Mesenchymal stem cell (in vitro differentiated cells and primary cell): ENCODE results near the gene RHOBTB3.
"Not testable (repeated sequence)": the region's sequence is repeated elsewhere in the genome, so short reads cannot be mapped to it uniquely, and the experiment has no call there.

Source experiments
- DNase-seq: peaks from one replicate; pipeline ENCODE4 v3.0.0-alpha.2; 2013
- H2AFZ ChIP-seq: one replicate; pipeline ENCODE4 v1.6.1; 2013; ENCODE audit warnings: low read depth, mild to moderate bottlenecking, control low read depth, inconsistent platforms, low read length, moderate library complexity
- H2AK5ac ChIP-seq: 2 replicates; pipeline ENCODE4 v1.6.1; 2013; ENCODE audit warnings: low read length, moderate library complexity, mild to moderate bottlenecking, inconsistent platforms; ENCODE audit not compliant: severe bottlenecking
- H2BK120ac ChIP-seq: one replicate; pipeline ENCODE4 v1.6.1; 2013; ENCODE audit warnings: low read depth, mild to moderate bottlenecking, inconsistent platforms, low read length, moderate library complexity
- H2BK12ac ChIP-seq, 2 experiments: one replicate each; pipeline ENCODE4 v1.6.1; 2013; ENCODE audit warnings: inconsistent platforms in 2 of 2, low read length in 2 of 2, mild to moderate bottlenecking in 2 of 2, moderate library complexity in 2 of 2, control low read depth in 1 of 2
- H2BK15ac ChIP-seq: one replicate; pipeline ENCODE4 v1.6.1; 2013; ENCODE audit warnings: mild to moderate bottlenecking, low read depth, inconsistent platforms; ENCODE audit not compliant: poor library complexity, severe bottlenecking
- H2BK5ac ChIP-seq: 2 replicates; pipeline ENCODE4 v1.6.1; 2013; ENCODE audit warnings: low read depth, mild to moderate bottlenecking, low read length, control low read depth, inconsistent platforms; ENCODE audit not compliant: poor library complexity, severe bottlenecking
- H3K14ac ChIP-seq, 2 experiments: one replicate each; pipeline ENCODE4 v1.6.1; 2013; ENCODE audit warnings: inconsistent platforms in 2 of 2, low read length in 2 of 2, control low read depth in 1 of 2, mild to moderate bottlenecking in 1 of 2, moderate library complexity in 1 of 2
- H3K18ac ChIP-seq, 2 experiments: one replicate each; pipeline ENCODE4 v1.6.1; 2013; ENCODE audit warnings: inconsistent platforms in 2 of 2, low read length in 2 of 2, control low read depth in 1 of 2, low read depth in 1 of 2, mild to moderate bottlenecking in 1 of 2
- H3K23ac ChIP-seq, 2 experiments: one replicate each; pipeline ENCODE4 v1.6.1; 2013; ENCODE audit warnings: inconsistent platforms in 2 of 2, low read length in 2 of 2, mild to moderate bottlenecking in 2 of 2, moderate library complexity in 2 of 2, control low read depth in 1 of 2
- H3K27ac ChIP-seq: 2 replicates; pipeline ENCODE4 v1.5.1; 2013; ENCODE audit warnings: mild to moderate bottlenecking, moderate library complexity, low read length, control low read depth, inconsistent platforms; ENCODE audit not compliant: poor library complexity, severe bottlenecking
- H3K27me3 ChIP-seq, 2 experiments: 2 replicates each; pipeline versions ENCODE4 v1.6.1 to v1.7.0; 2013; ENCODE audit warnings: low read length in 2 of 2, mild to moderate bottlenecking in 2 of 2, moderate library complexity in 2 of 2, control low read depth in 1 of 2, inconsistent platforms in 1 of 2; ENCODE audit not compliant: control insufficient read depth in 1 of 2, insufficient read depth in 1 of 2
- H3K36me3 ChIP-seq, 2 experiments: 2 replicates each; pipeline versions ENCODE4 v1.6.1 to v1.7.0; 2013; ENCODE audit warnings: low read length in 2 of 2, control low read depth in 1 of 2, inconsistent platforms in 1 of 2, low read depth in 1 of 2, mild to moderate bottlenecking in 1 of 2; ENCODE audit not compliant: insufficient read depth in 2 of 2, control insufficient read depth in 1 of 2
- H3K4ac ChIP-seq, 2 experiments: one replicate each; pipeline ENCODE4 v1.6.1; 2013; ENCODE audit warnings: inconsistent platforms in 2 of 2, low read length in 2 of 2, mild to moderate bottlenecking in 2 of 2, moderate library complexity in 2 of 2, control low read depth in 1 of 2, low read depth in 1 of 2
- H3K4me1 ChIP-seq: 2 replicates; pipeline ENCODE4 v1.6.1; 2013; ENCODE audit warnings: low read depth, low read length, control low read depth; ENCODE audit not compliant: control insufficient read depth, insufficient read depth
- H3K4me2 ChIP-seq: 2 replicates; pipeline ENCODE4 v1.6.1; 2013; ENCODE audit warnings: low read length, mild to moderate bottlenecking, inconsistent platforms; ENCODE audit not compliant: poor library complexity, severe bottlenecking
- H3K4me3 ChIP-seq, 2 experiments: 2 replicates each; pipeline versions ENCODE4 v1.5.1 to v1.7.0; 2013; ENCODE audit warnings: low read length in 2 of 2, mild to moderate bottlenecking in 2 of 2, control low read depth in 1 of 2, low read depth in 1 of 2; ENCODE audit not compliant: insufficient read depth in 1 of 2
- H3K79me1 ChIP-seq: replicated peaks from 2 replicates; pipeline ENCODE4 v1.6.1; 2013; ENCODE audit warnings: mild to moderate bottlenecking, control low read depth, low read length, inconsistent platforms; ENCODE audit not compliant: poor library complexity, severe bottlenecking
- H3K9ac ChIP-seq: 2 replicates; pipeline ENCODE4 v1.7.0; 2013; ENCODE audit warnings: mild to moderate bottlenecking, low read length, moderate library complexity
- H3K9me3 ChIP-seq: 2 replicates; pipeline ENCODE4 v1.7.0; 2013; ENCODE audit warnings: mild to moderate bottlenecking, low read length; ENCODE audit not compliant: control insufficient read depth
- H4K8ac ChIP-seq: one replicate; pipeline ENCODE4 v1.6.1; 2013; ENCODE audit warnings: inconsistent platforms, mild to moderate bottlenecking, low read length, moderate library complexity
- H4K91ac ChIP-seq: one replicate; pipeline ENCODE4 v1.6.1; 2013; ENCODE audit warnings: mild to moderate bottlenecking, low read length, inconsistent platforms
- WGBS: methylation state at CpG from one replicate; pipeline ENCODE4 v1.1.7; 2013; ENCODE audit warnings: mixed read lengths; 5-methylcytosine and 5-hydroxymethylcytosine counted together

Gene RHOBTB3

GRCh38 chr5:95701074-95701473 is 30.1 kb upstream of the RHOBTB3 start:
- H2BK120ac ChIP-seq, result no peak overlapping the region
- no peak overlapping the region for H4K8ac ChIP-seq
- H3K27me3 ChIP-seq, result no peaks in the 10 kb centered on the region
- H2AK5ac ChIP-seq, result no peak overlapping the region
- no peak overlapping the region for H3K23ac ChIP-seq
- peaks cover 1% of the 10 kb centered on the region for H3K4me1 ChIP-seq
- H2BK15ac ChIP-seq, result no peak overlapping the region
- no peak overlapping the region for H3K9ac ChIP-seq
- no peak overlapping the region for H3K4me2 ChIP-seq
- no peak overlapping the region for H3K18ac ChIP-seq
- no peak overlapping the region for H2BK5ac ChIP-seq
- H3K36me3 ChIP-seq, result no peaks in the 10 kb centered on the region
- no peak overlapping the region for H2BK12ac ChIP-seq
- no peak overlapping the region for H3K4ac ChIP-seq
- no peak overlapping the region for H3K14ac ChIP-seq
- no peak for DNase-seq
- no peak overlapping the region for H2AFZ ChIP-seq
- H3K27ac ChIP-seq, result no peak overlapping the region
- H3K9me3 ChIP-seq, result no peaks in the 10 kb centered on the region
- no peak overlapping the region for H4K91ac ChIP-seq
- no peak overlapping the region for H3K4me3 ChIP-seq
- H3K79me1 ChIP-seq, result no peaks in the 10 kb centered on the region

GRCh38 chr5:95704150-95704549 is 27.0 kb upstream of the RHOBTB3 start:
- Histone ChIP-seq H3K4me1 (no peaks in the 10 kb centered on the region), H2BK120ac (no peak overlapping the region), H3K27ac (no peak overlapping the region), H2BK12ac (no peak overlapping the region), H2BK5ac (no peak overlapping the region), H3K27me3 (no peaks in the 10 kb centered on the region), H4K91ac (no peak overlapping the region), H4K8ac (no peak overlapping the region), H3K4ac (no peak overlapping the region), H2BK15ac (no peak overlapping the region), H3K4me3 (no peak overlapping the region), H3K36me3 (no peaks in the 10 kb centered on the region), H2AFZ (no peak overlapping the region), H3K18ac (no peak overlapping the region), H3K9ac (no peak overlapping the region), H3K23ac (no peak overlapping the region), H3K4me2 (no peak overlapping the region), H2AK5ac (no peak overlapping the region), H3K9me3 (no peaks in the 10 kb centered on the region), H3K14ac (no peak overlapping the region), H3K79me1 (no peaks in the 10 kb centered on the region)
- no peak for DNase-seq
- no CpG with 5 or more reads among the region's 1 CpG for WGBS

- H3K4me3 ChIP-seq, H2AFZ ChIP-seq, H4K8ac ChIP-seq, H4K91ac ChIP-seq, H3K4ac ChIP-seq, H3K9me3 ChIP-seq, H2AK5ac ChIP-seq, H3K23ac ChIP-seq, H2BK15ac ChIP-seq, H3K4me2 ChIP-seq, H3K18ac ChIP-seq, H2BK12ac ChIP-seq, H3K36me3 ChIP-seq, H3K14ac ChIP-seq, H3K79me1 ChIP-seq, H3K4me1 ChIP-seq, H3K9ac ChIP-seq, H2BK120ac ChIP-seq, H3K27me3 ChIP-seq, H3K27ac ChIP-seq, DNase-seq, H2BK5ac ChIP-seq: not testable (repeated sequence)
- WGBS, result 50% methylated on average over 1 of the region's 5 CpGs
Measured at GRCh38 chr5:95706196-95706595, 24.9 kb upstream of the RHOBTB3 start.

GRCh38 chr5:95707055-95707454 is 24.1 kb upstream of the RHOBTB3 start:
- Histone ChIP-seq H3K9me3 (no peaks in the 10 kb centered on the region), H3K18ac (no peak overlapping the region), H2AK5ac (no peak overlapping the region), H4K8ac (no peak overlapping the region), H3K27me3 (no peaks in the 10 kb centered on the region), H3K4me2 (no peak overlapping the region), H4K91ac (no peak overlapping the region), H3K79me1 (no peaks in the 10 kb centered on the region), H2BK12ac (no peak overlapping the region), H3K14ac (no peak overlapping the region), H2BK15ac (no peak overlapping the region), H3K23ac (no peak overlapping the region), H3K27ac (no peak overlapping the region), H3K9ac (no peak overlapping the region), H3K36me3 (no peaks in the 10 kb centered on the region), H2AFZ (no peak overlapping the region), H2BK120ac (no peak overlapping the region), H3K4me3 (no peak overlapping the region), H3K4me1 (peaks cover 4% of the 10 kb centered on the region), H3K4ac (no peak overlapping the region), H2BK5ac (no peak overlapping the region)
- DNase-seq, result no peak
- WGBS, result 75% methylated on average over 9 of the region's 9 CpGs
